22Rv1 (cell line): ENCODE results near the gene HEXD.
"Not testable (repeated sequence)": the region's sequence is repeated elsewhere in the genome, so short reads cannot be mapped to it uniquely, and the experiment has no call there.

ENCODE experiments used
- H3K27ac ChIP-seq: fragments of 450-650 bp; 2 replicates; pipeline ENCODE4 v1.5.1; 2017
- ZFX ChIP-seq: fragments of 450-650 bp; IDR thresholded peaks from 2 replicates; pipeline ENCODE4 v1.6.1; 2017; ENCODE audit warnings: antibody characterized with exemption, borderline replicate concordance
- TF ChIP-seq, protein P1 (sequence below): fragments of 450-650 bp; IDR thresholded peaks from 2 replicates; pipeline ENCODE4 v1.5.1; 2017; ENCODE audit warnings: mild to moderate bottlenecking

The HEXD gene

DNA sequence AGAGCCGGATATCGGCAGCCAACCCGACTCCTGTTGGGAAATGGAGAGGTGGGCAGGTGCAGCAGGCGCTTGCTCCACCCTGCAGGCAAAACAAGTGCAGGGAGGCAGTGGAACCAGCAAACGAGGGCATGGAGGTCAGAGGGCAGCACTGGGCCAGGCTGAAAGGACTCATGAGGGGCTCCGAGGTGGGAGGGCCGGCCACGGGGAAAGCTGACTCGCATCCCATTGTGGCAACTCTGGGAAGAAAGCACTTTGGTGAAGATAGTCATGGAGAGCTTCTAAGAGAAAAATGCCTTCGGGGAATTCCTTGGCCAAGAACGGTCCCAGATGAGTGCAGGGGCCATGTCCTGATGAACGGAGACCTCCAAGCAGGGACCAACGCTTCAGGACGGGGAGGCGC lies 28.0 kb downstream of the HEXD start:
- no peak overlapping the region for H3K27ac ChIP-seq
- TF ChIP-seq, protein P1, sequence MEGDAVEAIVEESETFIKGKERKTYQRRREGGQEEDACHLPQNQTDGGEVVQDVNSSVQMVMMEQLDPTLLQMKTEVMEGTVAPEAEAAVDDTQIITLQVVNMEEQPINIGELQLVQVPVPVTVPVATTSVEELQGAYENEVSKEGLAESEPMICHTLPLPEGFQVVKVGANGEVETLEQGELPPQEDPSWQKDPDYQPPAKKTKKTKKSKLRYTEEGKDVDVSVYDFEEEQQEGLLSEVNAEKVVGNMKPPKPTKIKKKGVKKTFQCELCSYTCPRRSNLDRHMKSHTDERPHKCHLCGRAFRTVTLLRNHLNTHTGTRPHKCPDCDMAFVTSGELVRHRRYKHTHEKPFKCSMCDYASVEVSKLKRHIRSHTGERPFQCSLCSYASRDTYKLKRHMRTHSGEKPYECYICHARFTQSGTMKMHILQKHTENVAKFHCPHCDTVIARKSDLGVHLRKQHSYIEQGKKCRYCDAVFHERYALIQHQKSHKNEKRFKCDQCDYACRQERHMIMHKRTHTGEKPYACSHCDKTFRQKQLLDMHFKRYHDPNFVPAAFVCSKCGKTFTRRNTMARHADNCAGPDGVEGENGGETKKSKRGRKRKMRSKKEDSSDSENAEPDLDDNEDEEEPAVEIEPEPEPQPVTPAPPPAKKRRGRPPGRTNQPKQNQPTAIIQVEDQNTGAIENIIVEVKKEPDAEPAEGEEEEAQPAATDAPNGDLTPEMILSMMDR: no peak
- no peak for TF ChIP-seq ZFX

DNA sequence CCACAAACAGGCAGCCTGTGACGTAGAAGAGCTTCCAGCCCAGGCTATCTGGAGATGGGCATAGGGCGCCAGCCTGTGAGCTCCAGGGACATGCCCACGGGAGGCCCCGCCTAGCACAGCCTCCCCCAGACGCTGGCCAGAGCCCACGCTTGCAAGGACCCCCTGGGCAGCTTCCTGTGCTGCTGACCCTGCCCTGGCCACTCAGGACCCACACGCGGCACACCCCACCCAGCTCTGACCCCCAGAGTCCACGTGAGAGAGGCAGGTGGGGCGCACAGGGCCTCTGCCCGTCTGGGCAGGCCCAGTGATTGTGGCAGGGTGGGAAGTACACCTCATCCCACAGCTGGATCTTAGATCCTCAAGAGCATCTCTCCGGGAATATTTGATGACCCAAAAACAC lies 28.5 kb downstream of the HEXD start:
- H3K27ac ChIP-seq: no peak overlapping the region
- TF ChIP-seq ZFX: no peak
- TF ChIP-seq, protein P1: no peak

- H3K27ac ChIP-seq: no peak overlapping the region
- TF ChIP-seq ZFX: no peak
- TF ChIP-seq, protein P1: no peak
Observed at GRCh38 chr17:82447876-82448275, 29.7 kb downstream of the HEXD start.

DNA sequence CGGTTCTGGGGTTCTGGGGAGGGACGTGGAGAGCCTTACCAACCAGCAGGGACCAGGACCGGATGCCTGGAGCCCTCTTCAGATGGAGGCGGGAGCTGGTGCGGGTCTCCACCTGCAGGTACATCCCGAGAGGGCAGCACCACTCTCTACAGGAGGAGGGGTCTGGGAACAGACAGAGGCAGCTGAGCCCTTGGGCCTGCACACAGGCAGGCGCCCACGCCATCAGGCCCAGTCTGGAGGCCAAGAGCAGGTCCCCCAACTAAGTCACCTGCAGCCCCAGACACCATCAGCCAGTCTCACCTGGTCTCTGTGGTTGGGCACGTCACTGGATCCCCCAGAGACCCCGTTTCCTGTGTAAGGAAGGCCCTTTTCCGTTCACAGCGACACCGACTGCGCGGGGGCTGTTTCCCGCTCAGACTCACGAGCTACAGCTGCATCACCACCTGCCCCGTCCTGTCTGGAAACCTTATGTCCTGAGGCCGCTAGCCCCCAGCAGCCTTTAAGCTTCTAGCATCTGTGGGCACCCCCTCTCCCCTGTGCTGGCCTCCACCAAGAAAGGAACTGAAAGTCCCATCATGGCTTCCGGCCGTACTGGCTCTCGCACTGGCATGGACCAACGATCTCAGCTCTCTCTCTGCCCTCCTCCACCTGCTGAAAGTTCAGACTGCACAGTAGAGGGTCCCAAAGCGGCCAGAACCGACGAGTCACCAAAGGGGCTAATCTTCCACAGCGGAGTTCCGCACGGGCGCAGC lies 31.2 kb downstream of the HEXD start:
- H3K27ac ChIP-seq: peak overlapping the region; percentile 82; the same call in 1 of the 2 replicates
- no peak for TF ChIP-seq ZFX
- TF ChIP-seq, protein P1: no peak

DNA sequence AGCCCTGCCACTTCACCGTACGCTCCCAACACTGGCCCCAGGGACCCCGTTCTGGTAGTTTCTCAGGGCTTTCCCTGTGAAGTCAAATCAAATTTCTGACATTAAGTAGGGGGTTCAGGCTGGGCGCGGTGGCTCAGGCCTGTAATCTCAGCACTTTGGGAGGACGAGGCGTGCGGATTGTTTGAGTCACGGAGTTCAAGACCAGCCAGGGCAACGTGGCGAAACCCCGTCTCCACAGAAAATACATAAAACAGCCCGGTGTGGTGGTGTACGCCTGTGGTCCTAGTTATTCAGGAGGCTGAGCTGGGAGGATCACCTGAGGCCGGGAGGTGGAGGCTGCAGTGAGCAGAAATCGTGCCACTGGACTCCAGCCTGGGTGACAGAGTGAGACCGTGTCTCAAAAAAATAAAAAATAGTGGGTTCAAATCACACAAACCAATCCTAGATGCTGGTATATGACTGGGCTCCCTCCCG lies 31.8 kb downstream of the HEXD start:
- TF ChIP-seq, protein P1: no peak
- TF ChIP-seq ZFX: no peak
- H3K27ac ChIP-seq: peak overlapping the region; percentile 82

GRCh38 chr17:82450357-82451106 lies 32.4 kb downstream of the HEXD start, which contains the start of gene CYBC1:
Gene CYBC1 (minus strand): TSS chr17:82450752. CDS start chr17:82449254, 1,498 bp downstream.
- TF ChIP-seq, protein P1: no peak
- TF ChIP-seq ZFX: no peak
- H3K27ac ChIP-seq: peak within 1 kb of the TSS; percentile 82

DNA sequence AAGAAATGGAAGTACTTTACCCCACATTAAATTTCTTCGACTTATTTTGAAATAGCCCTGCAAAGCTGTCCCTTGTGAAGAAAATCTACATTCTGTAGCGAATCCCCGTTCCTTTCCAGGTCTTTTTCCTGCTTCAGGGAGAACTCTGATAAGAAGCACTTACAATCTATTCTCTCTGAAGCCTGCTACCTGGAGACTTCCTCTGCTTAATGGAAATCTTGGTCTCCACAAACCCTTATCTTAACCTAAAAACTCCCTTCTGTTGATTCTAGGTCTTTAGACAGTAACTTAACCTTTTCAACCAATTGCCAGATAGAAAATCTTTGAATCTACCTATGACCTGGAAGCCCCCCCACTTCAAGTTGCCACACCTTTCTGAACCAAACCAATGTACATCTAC lies 34.0 kb downstream of the HEXD start:
- no peak for TF ChIP-seq ZFX
- TF ChIP-seq, protein P1: no peak
- no peak overlapping the region for H3K27ac ChIP-seq

DNA sequence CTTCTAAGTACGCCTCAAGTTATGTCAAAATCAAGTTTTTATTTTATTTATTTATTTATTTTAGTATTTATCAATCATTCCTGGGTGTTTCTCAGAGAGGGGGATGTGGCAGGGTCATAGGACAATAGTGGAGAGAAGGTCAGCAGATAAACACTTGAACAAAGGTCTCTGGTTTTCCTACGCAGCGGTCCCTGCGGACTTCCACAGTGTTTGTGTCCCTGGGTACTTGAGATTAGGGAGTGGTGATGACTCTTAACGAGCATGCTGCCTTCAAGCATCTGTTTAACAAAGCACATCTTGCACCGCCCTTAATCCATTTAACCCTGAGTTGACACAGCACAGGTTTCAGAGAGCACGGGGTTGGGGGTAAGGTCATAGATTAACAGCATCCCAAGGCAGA lies 35.0 kb downstream of the HEXD start:
- not testable (repeated sequence) for H3K27ac ChIP-seq

GRCh38 chr17:82453706-82454105 lies 35.6 kb downstream of the HEXD start:
- not testable (repeated sequence) for H3K27ac ChIP-seq
